ENCODE results near the gene UGT1A8. TPM values are rescaled to one million over a fixed set of nuclear protein-coding genes. Genes with fewer than 3 reads are reported as not detected.

UGT1A8 gene
- total RNA-seq, 1 experiment from 2014 or later: not detected

GRCh38 chr2:233605680-233606079 lies 11.8 kb upstream of the UGT1A8 start:
- Histone ChIP-seq H3K9me3 (ENCODE audit: control insufficient read depth in 1 of 2, insufficient read depth in 1 of 2, low read depth in 1 of 2, low read length in 2 of 2) (no peaks in the 10 kb centered on the region), H3K79me2 (ENCODE audit: insufficient read depth, low read length) (no peaks in the 10 kb centered on the region), H3K36me3 (ENCODE audit: control insufficient read depth in 1 of 2, insufficient read depth in 2 of 2, low read length in 2 of 2) (no peaks in the 10 kb centered on the region), H3K9ac (ENCODE audit: low read length) (no peak overlapping the region), H3K4me2 (ENCODE audit: low read length) (no peak overlapping the region), H3K4me1 (ENCODE audit: control insufficient read depth in 1 of 2, insufficient read depth in 2 of 2, low read length in 2 of 2) (no peaks in the 10 kb centered on the region), H3K27me3 (ENCODE audit: insufficient read depth, low read length) (no peaks in the 10 kb centered on the region), H2AFZ (ENCODE audit: low read depth, low read length, poor library complexity, severe bottlenecking) (no peak overlapping the region), H3K4me3 (replicated peaks in 1 of 2; ENCODE audit: low read depth in 1 of 2, low read length in 2 of 2) (no peak overlapping the region), H4K20me1 (ENCODE audit: insufficient read depth) (no peaks in the 10 kb centered on the region), H3K9me2 (ENCODE audit: insufficient read depth) (0 out of 2 replicates have a peak, but pooled peaks cover 2% of the 10 kb centered on the region), H3K27ac (ENCODE audit: low read depth, low read length) (no peak overlapping the region)
- ChIA-PET RAD21 (ENCODE audit: low non-redundant PET in 1 of 2, low total read pairs in 2 of 2, uncharacterized antibody in 2 of 2, unreplicated experiment in 2 of 2) (no interaction called here), POLR2A (no interaction called here), CTCF (no interaction called here)
- DNase-seq (ENCODE audit: low read depth, low spot score) (no peak), ATAC-seq (no peak)
- BruUV-seq (replicated peaks): no TSS peak
- intact Hi-C loops (cut with micrococcal nuclease): no loop called here
- no peak for TF ChIP-seq ZFX (IDR thresholded peaks at IDR 0.05)
- no peak for TF ChIP-seq CEBPB (IDR thresholded peaks at IDR 0.05; ENCODE audit: low read depth)
- TF ChIP-seq FOSL1 (IDR thresholded peaks at IDR 0.05; ENCODE audit: low read depth): no peak
- no peak for TF ChIP-seq REST (IDR thresholded peaks at IDR 0.05; ENCODE audit: low read depth)
- no peak for TF ChIP-seq SRF (IDR thresholded peaks at IDR 0.05; ENCODE audit: low read depth)
- TF ChIP-seq SP1 (IDR thresholded peaks at IDR 0.05; ENCODE audit: low read depth): no peak
- no peak for TF ChIP-seq ELF1 (IDR thresholded peaks at IDR 0.05; ENCODE audit: borderline replicate concordance, low read depth)
- no peak for TF ChIP-seq JUND (IDR thresholded peaks at IDR 0.05)
- no peak for TF ChIP-seq EGR1 (IDR thresholded peaks at IDR 0.05; ENCODE audit: low read depth)
- no peak for TF ChIP-seq SIN3A (IDR thresholded peaks at IDR 0.05; ENCODE audit: low read depth)
- TF ChIP-seq EZH2phosphoT487 (IDR thresholded peaks at IDR 0.05; ENCODE audit: borderline replicate concordance): no peak
- TF ChIP-seq MAX (IDR thresholded peaks at IDR 0.05): no peak
- TF ChIP-seq EZH2 (IDR thresholded peaks at IDR 0.05): no peak
- no peak for TF ChIP-seq YY1 (IDR thresholded peaks at IDR 0.05; ENCODE audit: extremely low read depth, insufficient replicate concordance, low read depth, low read length)
- no peak for TF ChIP-seq RAD21 (IDR thresholded peaks at IDR 0.05; ENCODE audit: low read depth)
